ENCODE results near the gene ASTN2.

- TF ChIP-seq CTCF (conservative IDR thresholded peaks at IDR 0.05; ENCODE audit: low read depth in 2 of 2): no peak
- TF ChIP-seq EZH2phosphoT487 (IDR thresholded peaks at IDR 0.05; ENCODE audit: unreplicated experiment): no peak
- TF ChIP-seq EZH2 (IDR thresholded peaks at IDR 0.05; ENCODE audit: low read depth, unreplicated experiment): no peak
- no peak for TF ChIP-seq REST (IDR thresholded peaks at IDR 0.05; ENCODE audit: unreplicated experiment)
- TF ChIP-seq ETS1 (IDR thresholded peaks at IDR 0.05): no peak
- TF ChIP-seq POLR2AphosphoS5 (IDR thresholded peaks at IDR 0.05; ENCODE audit: low read depth): no peak
- no peak for TF ChIP-seq JUNB (IDR thresholded peaks at IDR 0.05; ENCODE audit: unreplicated experiment)
- no peak for TF ChIP-seq CREB1 (CRISPR knock-in tag; IDR thresholded peaks at IDR 0.05; ENCODE audit: low read depth)
- TF ChIP-seq ZNF114 (CRISPR knock-in tag; IDR thresholded peaks at IDR 0.05): no peak
- TF ChIP-seq ZNF331 (CRISPR knock-in tag; IDR thresholded peaks at IDR 0.05; ENCODE audit: low read depth): no peak
- TF ChIP-seq STAT1 (IDR thresholded peaks at IDR 0.05; ENCODE audit: unreplicated experiment): no peak
Observed at GRCh38 chr9:117169089-117169621, 245.7 kb downstream of the ASTN2 start.

All from GM23338 (cell line).